Measurements from ENCODE around the gene R3HDM2.
"Not testable (repeated sequence)": the region's sequence is repeated elsewhere in the genome, so short reads cannot be mapped to it uniquely, and the experiment has no call there.

DNA sequence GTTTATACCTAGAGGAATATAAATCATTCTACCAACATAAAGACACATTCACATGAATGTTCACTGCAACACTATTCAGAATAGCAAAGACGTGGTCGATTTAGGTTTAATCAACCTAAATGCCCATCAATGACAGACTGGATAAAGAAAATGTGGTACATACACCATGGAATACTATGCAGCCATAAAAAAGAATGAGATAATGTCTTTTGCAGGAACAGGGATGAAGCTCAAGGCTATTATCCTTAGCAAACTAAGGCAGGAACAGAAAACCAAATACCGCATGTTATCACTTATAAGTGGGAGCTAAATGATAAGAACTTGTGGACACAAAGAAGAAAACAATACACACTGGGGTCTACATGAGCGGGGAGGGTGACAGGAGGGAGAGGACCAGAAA is 94.5 kb downstream of the R3HDM2 start:
- not testable (repeated sequence) for TF ChIP-seq CTCF (conservative IDR thresholded peaks at IDR 0.05; ENCODE audit: low read depth, low read length); EZH2 (IDR thresholded peaks at IDR 0.05; ENCODE audit: borderline replicate concordance, low read depth, low read length, poor library complexity, severe bottlenecking)

All from A673 (cell line).